ENCODE results near the gene CLEC18A. TPM values are rescaled to one million over a fixed set of nuclear protein-coding genes. Genes with fewer than 3 reads are reported as not detected.

Gene CLEC18A
- total RNA-seq, 1 donor from 2014 or later, result 3.4 TPM

- Histone ChIP-seq H4K20me1 (ENCODE audit: insufficient read depth, low read length) (no peaks in the 10 kb centered on the region), H3K79me2 (ENCODE audit: insufficient read depth, low read length) (no peaks in the 10 kb centered on the region), H3K4me2 (ENCODE audit: low read length) (peak overlapping the region; percentile 83), H3K27me3 (ENCODE audit: insufficient read depth, low read length) (no peaks in the 10 kb centered on the region), H2AFZ (ENCODE audit: low read depth, low read length) (peak overlapping the region; percentile 53), H3K27ac (ENCODE audit: low read depth, low read length) (peak overlapping the region; percentile 92), H3K9ac (ENCODE audit: low read length) (peak overlapping the region; percentile 81), H3K9me3 (ENCODE audit: insufficient read depth, low read depth, low read length) (no peaks in the 10 kb centered on the region), H3K4me1 (ENCODE audit: insufficient read depth, low read length) (peaks cover 16% of the 10 kb centered on the region), H3K36me3 (ENCODE audit: insufficient read depth, low read length) (no peaks in the 10 kb centered on the region), H3K4me3 (ENCODE audit: insufficient read depth, low read depth, low read length) (peak overlapping the region; percentile 46)
- FAIRE-seq, result no peak
- Mint-ChIP-seq H3K27ac (ENCODE audit: unreplicated experiment) (peak overlapping the region; percentile 94), H3K4me1 (ENCODE audit: low read depth, unreplicated experiment) (peaks cover 32% of the 10 kb centered on the region), H3K9me3 (ENCODE audit: unreplicated experiment) (peaks cover 2% of the 10 kb centered on the region), H3K27me3 (ENCODE audit: low read depth, unreplicated experiment) (no peaks in the 10 kb centered on the region), H3K36me3 (ENCODE audit: low read depth, unreplicated experiment) (peaks cover 8% of the 10 kb centered on the region), H3K4me3 (ENCODE audit: unreplicated experiment) (peak overlapping the region; percentile 25)
- DNase-seq (ENCODE audit: low read depth), result no peak
- no peak for TF ChIP-seq CTCF (IDR thresholded peaks at IDR 0.05; ENCODE audit: insufficient read depth, low read depth, low read length)
Measured at GRCh38 chr16:69917311-69917710, 33.8 kb upstream of the CLEC18A start.

GRCh38 chr16:69917739-69918138 lies 33.4 kb upstream of the CLEC18A start:
- FAIRE-seq (peak; percentile 95), DNase-seq (ENCODE audit: low read depth) (peak; percentile 97)
- H3K36me3 ChIP-seq (ENCODE audit: insufficient read depth, low read length), result no peaks in the 10 kb centered on the region
- H3K4me3 ChIP-seq (ENCODE audit: insufficient read depth, low read depth, low read length), result peak overlapping the region; percentile 46
- peak overlapping the region; percentile 94 for H3K27ac Mint-ChIP-seq (ENCODE audit: unreplicated experiment)
- peak overlapping the region; percentile 81 for H3K9ac ChIP-seq (ENCODE audit: low read length)
- H3K27ac ChIP-seq (ENCODE audit: low read depth, low read length), result peak overlapping the region; percentile 92
- peaks cover 32% of the 10 kb centered on the region for H3K4me1 Mint-ChIP-seq (ENCODE audit: low read depth, unreplicated experiment)
- H4K20me1 ChIP-seq (ENCODE audit: insufficient read depth, low read length), result no peaks in the 10 kb centered on the region
- H3K4me2 ChIP-seq (ENCODE audit: low read length), result peak overlapping the region; percentile 83
- no peaks in the 10 kb centered on the region for H3K27me3 ChIP-seq (ENCODE audit: insufficient read depth, low read length)
- no peaks in the 10 kb centered on the region for H3K9me3 ChIP-seq (ENCODE audit: insufficient read depth, low read depth, low read length)
- H3K36me3 Mint-ChIP-seq (ENCODE audit: low read depth, unreplicated experiment), result peaks cover 8% of the 10 kb centered on the region
- H3K9me3 Mint-ChIP-seq (ENCODE audit: unreplicated experiment), result peaks cover 2% of the 10 kb centered on the region
- H3K4me1 ChIP-seq (ENCODE audit: insufficient read depth, low read length), result peaks cover 16% of the 10 kb centered on the region
- H3K27me3 Mint-ChIP-seq (ENCODE audit: low read depth, unreplicated experiment), result no peaks in the 10 kb centered on the region
- H3K79me2 ChIP-seq (ENCODE audit: insufficient read depth, low read length), result no peaks in the 10 kb centered on the region
- peak overlapping the region; percentile 25 for H3K4me3 Mint-ChIP-seq (ENCODE audit: unreplicated experiment)
- no peak for TF ChIP-seq CTCF (IDR thresholded peaks at IDR 0.05; ENCODE audit: insufficient read depth, low read depth, low read length)
- no peak for TF ChIP-seq EZH2 (IDR thresholded peaks at IDR 0.05; ENCODE audit: insufficient read depth, low read length)
- peak overlapping the region; percentile 53 for H2AFZ ChIP-seq (ENCODE audit: low read depth, low read length)

GRCh38 chr16:69918241-69918640 lies 32.9 kb upstream of the CLEC18A start:
- peaks cover 32% of the 10 kb centered on the region for H3K4me1 Mint-ChIP-seq (ENCODE audit: low read depth, unreplicated experiment)
- H3K79me2 ChIP-seq (ENCODE audit: insufficient read depth, low read length), result no peaks in the 10 kb centered on the region
- no peaks in the 10 kb centered on the region for H4K20me1 ChIP-seq (ENCODE audit: insufficient read depth, low read length)
- no peaks in the 10 kb centered on the region for H3K36me3 ChIP-seq (ENCODE audit: insufficient read depth, low read length)
- peak overlapping the region; percentile 23 for H3K4me3 Mint-ChIP-seq (ENCODE audit: unreplicated experiment)
- peak overlapping the region; percentile 83 for H3K4me2 ChIP-seq (ENCODE audit: low read length)
- peaks cover 16% of the 10 kb centered on the region for H3K4me1 ChIP-seq (ENCODE audit: insufficient read depth, low read length)
- peaks cover 2% of the 10 kb centered on the region for H3K9me3 Mint-ChIP-seq (ENCODE audit: unreplicated experiment)
- no peak for FAIRE-seq
- no peaks in the 10 kb centered on the region for H3K27me3 ChIP-seq (ENCODE audit: insufficient read depth, low read length)
- no peaks in the 10 kb centered on the region for H3K27me3 Mint-ChIP-seq (ENCODE audit: low read depth, unreplicated experiment)
- H3K9ac ChIP-seq (ENCODE audit: low read length), result peak overlapping the region; percentile 81
- H3K36me3 Mint-ChIP-seq (ENCODE audit: low read depth, unreplicated experiment), result peaks cover 8% of the 10 kb centered on the region
- H3K9me3 ChIP-seq (ENCODE audit: insufficient read depth, low read depth, low read length), result no peaks in the 10 kb centered on the region
- H3K4me3 ChIP-seq (ENCODE audit: insufficient read depth, low read depth, low read length), result peak overlapping the region; percentile 46
- peak overlapping the region; percentile 27 for H2AFZ ChIP-seq (ENCODE audit: low read depth, low read length)
- DNase-seq (ENCODE audit: low read depth), result no peak
- TF ChIP-seq CTCF (IDR thresholded peaks at IDR 0.05; ENCODE audit: insufficient read depth, low read depth, low read length) (no peak), EZH2 (IDR thresholded peaks at IDR 0.05; ENCODE audit: insufficient read depth, low read length) (no peak)
- peak overlapping the region; percentile 92 for H3K27ac ChIP-seq (ENCODE audit: low read depth, low read length)
- peak overlapping the region; percentile 94 for H3K27ac Mint-ChIP-seq (ENCODE audit: unreplicated experiment)
